Caco-2 (cell line): ENCODE measurements around the gene ASIC1. TPM values are rescaled to one million over a fixed set of nuclear protein-coding genes. Genes with fewer than 3 reads are reported as not detected.

Source experiments
- BruUV-seq: library from RNA; stranded (reverse); fragments of 400-500 nt; replicated peaks from 2 replicates; lab custom pipeline; 2021; lab: Mats Ljungman, UMichigan
- CTCF ChIA-PET: fragments of 300-600 bp; sonication (Branson Sonifier 250); formaldehyde crosslinking; loops from one replicate; lab custom pipeline; 2022; ENCODE audit warnings: antibody characterized with exemption; lab: Charles Lee
- POLR2A ChIA-PET: fragments of 300-600 bp; sonication (Branson Sonifier 250); formaldehyde crosslinking; loops from one replicate; lab custom pipeline; 2022; ENCODE audit warnings: antibody characterized with exemption; lab: Charles Lee
- DNase-seq, 2 experiments: peaks; one replicate each; pipeline versions ENCODE4 v3.0.0 to v3.0.0-alpha.2; 2020 to 2022
- H3K27me3 ChIP-seq: replicated peaks from 2 replicates; pipeline ENCODE4 v1.6.0; 2011; ENCODE audit warnings: low read length; ENCODE audit not compliant: control insufficient read depth, insufficient read depth
- H3K36me3 ChIP-seq: 2 replicates; pipeline ENCODE4 v1.5.1; 2011; ENCODE audit warnings: low read length; ENCODE audit not compliant: control insufficient read depth, insufficient read depth
- H3K4me1 ChIP-seq: fragments of 250-450 bp; sonication (Bioruptor Pico); 2 replicates; pipeline ENCODE4 v1.5.1; 2020; ENCODE audit warnings: mild to moderate bottlenecking
- H3K4me3 ChIP-seq: 2 replicates; pipeline ENCODE4 v1.5.1; 2011; ENCODE audit warnings: low read depth, mild to moderate bottlenecking, control low read depth, low read length
- H3K9me3 ChIP-seq: fragments of 250-450 bp; sonication (Bioruptor Pico); 2 replicates; pipeline ENCODE4 v1.5.1; 2020; ENCODE audit warnings: mild to moderate bottlenecking, moderate library complexity
- H3K27ac Mint-ChIP-seq: one replicate; pipeline ENCODE4 v1.8.0; 2022; ENCODE audit warnings: mixed read lengths; ENCODE audit not compliant: unreplicated experiment
- H3K27me3 Mint-ChIP-seq: one replicate; pipeline ENCODE4 v1.8.0; 2022; ENCODE audit warnings: mixed read lengths; ENCODE audit not compliant: insufficient read depth, unreplicated experiment
- H3K36me3 Mint-ChIP-seq: one replicate; pipeline ENCODE4 v1.8.0; 2022; ENCODE audit warnings: mild to moderate bottlenecking, mixed read lengths; ENCODE audit not compliant: insufficient read depth, unreplicated experiment
- H3K4me1 Mint-ChIP-seq: one replicate; pipeline ENCODE4 v1.8.0; 2022; ENCODE audit warnings: low read depth, mixed read lengths; ENCODE audit not compliant: unreplicated experiment
- H3K4me3 Mint-ChIP-seq: one replicate; pipeline ENCODE4 v1.8.0; 2022; ENCODE audit warnings: mild to moderate bottlenecking, moderate library complexity, mixed read lengths; ENCODE audit not compliant: unreplicated experiment
- H3K9me3 Mint-ChIP-seq: one replicate; pipeline ENCODE4 v1.8.0; 2022; ENCODE audit warnings: mixed read lengths; ENCODE audit not compliant: unreplicated experiment
- CTCF ChIP-seq, 2 experiments: fragments of 200-600 bp in 1 of 2; IDR thresholded peaks; 1 replicate in 1 of 2; 2 replicates in 1 of 2; pipeline versions ENCODE4 v1.5.1 to v1.8.0; 2011 to 2022; ENCODE audit warnings: antibody characterized with exemption in 1 of 2, control low read depth in 1 of 2, inconsistent platforms in 1 of 2, low read depth in 1 of 2, low read length in 1 of 2, mild to moderate bottlenecking in 1 of 2, moderate library complexity in 1 of 2; ENCODE audit not compliant: insufficient read depth in 1 of 2, severe bottlenecking in 1 of 2, unreplicated experiment in 1 of 2
- intact Hi-C: fragments of 100-400 bp; cut with micrococcal nuclease; formaldehyde crosslinking; loops from one replicate; pipeline ENCODE4 v1.10.0; 2022; ENCODE audit not compliant: unreplicated experiment
- total RNA-seq: library from RNA; stranded (reverse); gene quantifications from 2 replicates; pipeline ENCODE4 v1.2.3, GENCODE V29; 2022

Gene ASIC1
- total RNA-seq, 1 experiment from 2014 or later, result 17.8 TPM

GRCh38 chr12:50058743-50059312, 1.4 kb downstream of the ASIC1 start:
- no peaks in the 10 kb centered on the region for H3K9me3 Mint-ChIP-seq
- DNase-seq, result no peak
- H3K27ac Mint-ChIP-seq, result no peak overlapping the region
- H3K27me3 Mint-ChIP-seq, result peaks cover 2% of the 10 kb centered on the region
- H3K27me3 ChIP-seq, result no peaks in the 10 kb centered on the region
- ChIA-PET CTCF (interaction anchor here (0.6 to 2.8 kb wide), 4 partner anchors 12 to 188 kb away, joined by 4 to 12 read pairs (median 5); no protein-coding TSS in a partner anchor), POLR2A (interaction anchor here (0.5 kb wide), 1 partner anchor 230 kb away, joined by 5 read pairs; no protein-coding TSS in a partner anchor)
- H3K36me3 ChIP-seq, result no peaks in the 10 kb centered on the region
- no peak for TF ChIP-seq CTCF (IDR thresholded peaks at IDR 0.05; ENCODE audit: insufficient read depth in 1 of 2, low read depth in 1 of 2, low read length in 1 of 2, severe bottlenecking in 1 of 2, unreplicated experiment in 1 of 2)
- H3K4me3 ChIP-seq, result no peak overlapping the region
- H3K4me1 Mint-ChIP-seq, result peaks cover 17% of the 10 kb centered on the region
- peak overlapping the region; percentile 94 for H3K4me3 Mint-ChIP-seq
- peaks cover 14% of the 10 kb centered on the region for H3K4me1 ChIP-seq
- intact Hi-C loops, result loop anchor here (5.0 kb wide), 1 partner anchor 282 kb away; no protein-coding TSS in a partner anchor
- BruUV-seq, result no TSS peak
- no peaks in the 10 kb centered on the region for H3K36me3 Mint-ChIP-seq
- H3K9me3 ChIP-seq, result no peaks in the 10 kb centered on the region

GRCh38 chr12:50059440-50060119, 2.2 kb downstream of the ASIC1 start:
- H3K9me3 Mint-ChIP-seq, result no peaks in the 10 kb centered on the region
- H3K4me1 Mint-ChIP-seq, result peaks cover 17% of the 10 kb centered on the region
- POLR2A ChIA-PET, result no interaction called here
- H3K27me3 ChIP-seq, result no peaks in the 10 kb centered on the region
- H3K36me3 Mint-ChIP-seq, result no peaks in the 10 kb centered on the region
- DNase-seq, result no peak
- peaks cover 2% of the 10 kb centered on the region for H3K27me3 Mint-ChIP-seq
- no peak overlapping the region for H3K27ac Mint-ChIP-seq
- intact Hi-C loops, result loop anchor here (5.0 kb wide), 1 partner anchor 282 kb away; no protein-coding TSS in a partner anchor
- no peaks in the 10 kb centered on the region for H3K36me3 ChIP-seq
- BruUV-seq, result no TSS peak
- no peaks in the 10 kb centered on the region for H3K9me3 ChIP-seq
- no peak overlapping the region for H3K4me3 Mint-ChIP-seq
- TF ChIP-seq CTCF (IDR thresholded peaks at IDR 0.05; ENCODE audit: insufficient read depth in 1 of 2, low read depth in 1 of 2, low read length in 1 of 2, severe bottlenecking in 1 of 2, unreplicated experiment in 1 of 2), result no peak
- H3K4me1 ChIP-seq, result peaks cover 14% of the 10 kb centered on the region
- H3K4me3 ChIP-seq, result no peak overlapping the region
- CTCF ChIA-PET, result interaction anchor here (0.6 to 2.8 kb wide), 4 partner anchors 11 to 188 kb away, joined by 4 to 12 read pairs (median 5); no protein-coding TSS in a partner anchor

- DNase-seq, result no peak
- intact Hi-C loops, result no loop called here
- Histone ChIP-seq H3K36me3 (no peaks in the 10 kb centered on the region), H3K4me3 (no peak overlapping the region), H3K9me3 (no peaks in the 10 kb centered on the region), H3K4me1 (peaks cover 14% of the 10 kb centered on the region), H3K27me3 (no peaks in the 10 kb centered on the region)
- BruUV-seq, result no TSS peak
- ChIA-PET CTCF (interaction anchor here (0.5 to 2.8 kb wide), 2 partner anchors 9 to 10 kb away, joined by 3 to 12 read pairs; no protein-coding TSS in a partner anchor), POLR2A (no interaction called here)
- Mint-ChIP-seq H3K4me1 (peaks cover 17% of the 10 kb centered on the region), H3K4me3 (no peak overlapping the region), H3K27ac (no peak overlapping the region), H3K9me3 (no peaks in the 10 kb centered on the region), H3K27me3 (peaks cover 2% of the 10 kb centered on the region), H3K36me3 (no peaks in the 10 kb centered on the region)
- TF ChIP-seq CTCF (IDR thresholded peaks at IDR 0.05; ENCODE audit: insufficient read depth in 1 of 2, low read depth in 1 of 2, low read length in 1 of 2, severe bottlenecking in 1 of 2, unreplicated experiment in 1 of 2), result no peak
These were observed 2.7 kb downstream of the ASIC1 start for GRCh38 chr12:50060120-50060468.
